ENCODE results near the gene CASP10. TPM values are rescaled to one million over a fixed set of nuclear protein-coding genes. Genes with fewer than 3 reads are reported as not detected.

CASP10 gene
- total and polyA plus RNA-seq, 2 of the 13 experiments (the other 11 are each of a cell fraction or from before 2014, with no cell fraction given), result 22.2 to 23.8 TPM

DNA sequence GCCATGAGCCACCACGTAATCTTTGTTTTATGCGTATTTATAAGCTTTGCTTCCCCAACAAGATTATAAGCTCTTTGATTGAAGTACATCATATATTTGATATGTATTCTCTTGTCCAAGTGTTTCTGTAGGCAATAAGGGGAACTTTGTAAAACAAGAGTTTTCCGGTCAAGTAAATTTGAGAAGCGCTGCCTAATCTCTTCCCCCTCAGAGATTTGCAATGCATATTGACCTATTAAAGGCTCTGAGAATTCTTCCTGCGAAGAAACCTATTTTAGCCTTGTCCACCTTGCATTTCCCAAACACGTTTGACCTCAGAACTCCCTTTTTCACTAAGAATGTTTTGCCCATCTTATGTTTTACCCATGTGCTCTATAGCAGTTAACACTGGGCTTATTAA, 26.9 kb upstream of the CASP10 start:
- Histone ChIP-seq H3K36me3 (replicated peaks in 1 of 2; ENCODE audit: control insufficient read depth in 1 of 2, insufficient read depth in 2 of 2, low read length in 2 of 2) (peaks cover 19 to 64% of the 10 kb centered on the region in 2 experiments), H2AFZ (ENCODE audit: low read length) (no peak overlapping the region), H4K20me1 (ENCODE audit: insufficient read depth, low read length) (no peaks in the 10 kb centered on the region), H3K79me2 (ENCODE audit: insufficient read depth, low read length) (peaks cover 3% of the 10 kb centered on the region), H3K9ac (ENCODE audit: insufficient read depth, low read depth, low read length) (no peak overlapping the region), H3K27me3 (ENCODE audit: control insufficient read depth in 1 of 2, insufficient read depth in 2 of 2, low read length in 2 of 2) (no peaks in the 10 kb centered on the region), H3K4me2 (ENCODE audit: low read depth, low read length) (no peak overlapping the region), H3K9me3 (ENCODE audit: low read length) (no peaks in the 10 kb centered on the region), H3K4me3 (replicated peaks in 1 of 3; ENCODE audit: insufficient read depth in 1 of 3, low read depth in 2 of 3, low read length in 3 of 3) (no peak overlapping the region), H3K4me1 (ENCODE audit: insufficient read depth, low read length) (peaks cover 18% of the 10 kb centered on the region), H3K27ac (ENCODE audit: extremely low read length, insufficient read depth, low read length) (no peak overlapping the region)
- intact Hi-C loops (cut with micrococcal nuclease; ENCODE audit: unreplicated experiment), result no loop called here
- TF ChIP-seq ZBTB3 (CRISPR knock-in tag; IDR thresholded peaks at IDR 0.05; ENCODE audit: borderline replicate concordance, low read depth), result no peak
- TF ChIP-seq ZNF292 (CRISPR knock-in tag; IDR thresholded peaks at IDR 0.05; ENCODE audit: borderline replicate concordance, low read depth), result no peak
- TF ChIP-seq ZNF34 (CRISPR knock-in tag; IDR thresholded peaks at IDR 0.05; ENCODE audit: borderline replicate concordance), result no peak
- TF ChIP-seq PCBP1 (IDR thresholded peaks at IDR 0.05; ENCODE audit: borderline replicate concordance, low read depth, low read length), result no peak
- no peak for TF ChIP-seq ZNF335 (CRISPR knock-in tag; IDR thresholded peaks at IDR 0.05)
- TF ChIP-seq ZNF619 (CRISPR knock-in tag; IDR thresholded peaks at IDR 0.05), result no peak
- TF ChIP-seq RXRA (CRISPR knock-in tag; IDR thresholded peaks at IDR 0.05), result no peak
- TF ChIP-seq, protein P1, sequence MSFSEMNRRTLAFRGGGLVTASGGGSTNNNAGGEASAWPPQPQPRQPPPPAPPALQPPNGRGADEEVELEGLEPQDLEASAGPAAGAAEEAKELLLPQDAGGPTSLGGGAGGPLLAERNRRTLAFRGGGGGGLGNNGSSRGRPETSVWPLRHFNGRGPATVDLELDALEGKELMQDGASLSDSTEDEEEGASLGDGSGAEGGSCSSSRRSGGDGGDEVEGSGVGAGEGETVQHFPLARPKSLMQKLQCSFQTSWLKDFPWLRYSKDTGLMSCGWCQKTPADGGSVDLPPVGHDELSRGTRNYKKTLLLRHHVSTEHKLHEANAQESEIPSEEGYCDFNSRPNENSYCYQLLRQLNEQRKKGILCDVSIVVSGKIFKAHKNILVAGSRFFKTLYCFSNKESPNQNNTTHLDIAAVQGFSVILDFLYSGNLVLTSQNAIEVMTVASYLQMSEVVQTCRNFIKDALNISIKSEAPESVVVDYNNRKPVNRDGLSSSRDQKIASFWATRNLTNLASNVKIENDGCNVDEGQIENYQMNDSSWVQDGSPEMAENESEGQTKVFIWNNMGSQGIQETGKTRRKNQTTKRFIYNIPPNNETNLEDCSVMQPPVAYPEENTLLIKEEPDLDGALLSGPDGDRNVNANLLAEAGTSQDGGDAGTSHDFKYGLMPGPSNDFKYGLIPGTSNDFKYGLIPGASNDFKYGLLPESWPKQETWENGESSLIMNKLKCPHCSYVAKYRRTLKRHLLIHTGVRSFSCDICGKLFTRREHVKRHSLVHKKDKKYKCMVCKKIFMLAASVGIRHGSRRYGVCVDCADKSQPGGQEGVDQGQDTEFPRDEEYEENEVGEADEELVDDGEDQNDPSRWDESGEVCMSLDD (CRISPR knock-in tag; IDR thresholded peaks at IDR 0.05; ENCODE audit: borderline replicate concordance), result no peak
- TF ChIP-seq TBP (CRISPR knock-in tag; IDR thresholded peaks at IDR 0.05), result no peak
- TF ChIP-seq ATM (IDR thresholded peaks at IDR 0.05; ENCODE audit: borderline replicate concordance), result no peak
- no peak for TF ChIP-seq ZNF496 (CRISPR knock-in tag; IDR thresholded peaks at IDR 0.05; ENCODE audit: insufficient replicate concordance)
- TF ChIP-seq, protein P2, sequence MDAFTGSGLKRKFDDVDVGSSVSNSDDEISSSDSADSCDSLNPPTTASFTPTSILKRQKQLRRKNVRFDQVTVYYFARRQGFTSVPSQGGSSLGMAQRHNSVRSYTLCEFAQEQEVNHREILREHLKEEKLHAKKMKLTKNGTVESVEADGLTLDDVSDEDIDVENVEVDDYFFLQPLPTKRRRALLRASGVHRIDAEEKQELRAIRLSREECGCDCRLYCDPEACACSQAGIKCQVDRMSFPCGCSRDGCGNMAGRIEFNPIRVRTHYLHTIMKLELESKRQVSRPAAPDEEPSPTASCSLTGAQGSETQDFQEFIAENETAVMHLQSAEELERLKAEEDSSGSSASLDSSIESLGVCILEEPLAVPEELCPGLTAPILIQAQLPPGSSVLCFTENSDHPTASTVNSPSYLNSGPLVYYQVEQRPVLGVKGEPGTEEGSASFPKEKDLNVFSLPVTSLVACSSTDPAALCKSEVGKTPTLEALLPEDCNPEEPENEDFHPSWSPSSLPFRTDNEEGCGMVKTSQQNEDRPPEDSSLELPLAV (CRISPR knock-in tag; conservative IDR thresholded peaks at IDR 0.05; ENCODE audit: low read depth), result no peak
- TF ChIP-seq JUNB (CRISPR knock-in tag; IDR thresholded peaks at IDR 0.05; ENCODE audit: borderline replicate concordance), result no peak
- no peak for TF ChIP-seq ZNF343 (CRISPR knock-in tag; IDR thresholded peaks at IDR 0.05)
- no peak for TF ChIP-seq ZNF747 (CRISPR knock-in tag; IDR thresholded peaks at IDR 0.05; ENCODE audit: borderline replicate concordance)
- no peak for TF ChIP-seq ZNF878 (CRISPR knock-in tag; IDR thresholded peaks at IDR 0.05)
- no peak for TF ChIP-seq ZNF567 (CRISPR knock-in tag; IDR thresholded peaks at IDR 0.05; ENCODE audit: borderline replicate concordance)
- CTCF ChIA-PET (ENCODE audit: low intra/inter-chr PET ratio, low total read pairs), result no interaction called here
- FAIRE-seq (no peak), ATAC-seq (no peak), DNase-seq (ENCODE audit: low spot score) (no peak)
- in situ Hi-C loops (cut with HindIII; ENCODE audit: extremely low pct_ligation_motif_present, low pct_unique_long_range_greater_than_20kb), result no loop called here
- no TSS peak for BruUV-seq (replicated peaks)
- 97% methylated on average over 6 of the region's 6 CpGs for WGBS (ENCODE audit: low lambda C conversion rate)
- POLR2A ChIA-PET, result interaction anchor here (3.4 kb wide), 1 partner anchor 39 kb away, joined by 13 read pairs; no protein-coding TSS in a partner anchor

All from HepG2 (cell line).